GM12878 (cell line): ENCODE results near the gene SOWAHB. TPM values are rescaled to one million over a fixed set of nuclear protein-coding genes. Genes with fewer than 3 reads are reported as not detected.

Source experiments
- BHLHE40 ChIP-seq, 2 experiments: fragments of 450-650 bp in 1 of 2; IDR thresholded peaks; 2 replicates each; pipeline ENCODE4 v1.6.1; 2011 to 2017; ENCODE audit warnings: low read depth in 2 of 2, borderline replicate concordance in 1 of 2, improper control_type of control experiment in 1 of 2, low read length in 1 of 2, mild to moderate bottlenecking in 1 of 2
- BMI1 ChIP-seq: fragments of 450-650 bp; IDR thresholded peaks from 2 replicates; pipeline ENCODE4 v1.6.1; 2016; ENCODE audit warnings: mild to moderate bottlenecking, moderate library complexity, borderline replicate concordance
- FOXM1 ChIP-seq: IDR thresholded peaks from 2 replicates; pipeline ENCODE4 v1.6.1; 2012; ENCODE audit warnings: low read depth, mild to moderate bottlenecking, inconsistent platforms, low read length, moderate library complexity
- KAT2A ChIP-seq: conservative IDR thresholded peaks from 2 replicates; pipeline ENCODE4 v1.6.1; 2011; ENCODE audit warnings: low read depth, low read length; ENCODE audit not compliant: control insufficient read depth
- MEF2B ChIP-seq: fragments of 450-650 bp; IDR thresholded peaks from 2 replicates; pipeline ENCODE4 v1.6.1; 2018; ENCODE audit warnings: mild to moderate bottlenecking, moderate library complexity; ENCODE audit not compliant: partially characterized antibody, poor library complexity, severe bottlenecking
- NFYB ChIP-seq: IDR thresholded peaks from 2 replicates; pipeline ENCODE4 v1.6.1; 2011; ENCODE audit warnings: low read depth, mild to moderate bottlenecking, low read length, improper control_type of control experiment, moderate library complexity; ENCODE audit not compliant: insufficient read depth
- NR2C2 ChIP-seq: IDR thresholded peaks from 2 replicates; pipeline ENCODE4 v1.6.1; 2011; ENCODE audit warnings: borderline replicate concordance, low read depth; ENCODE audit not compliant: control insufficient read depth, insufficient read length
- RELA ChIP-seq: fragments of 450-650 bp; IDR thresholded peaks from 2 replicates; pipeline ENCODE4 v1.8.0; 2014; ENCODE audit warnings: borderline replicate concordance; ENCODE audit not compliant: partially characterized antibody
- SMAD5 ChIP-seq: IDR thresholded peaks from 2 replicates; pipeline ENCODE4 v1.6.1; 2016; ENCODE audit warnings: antibody characterized with exemption, low read depth
- ZBTB11 ChIP-seq: fragments of 450-650 bp; formaldehyde crosslinking; IDR thresholded peaks from 2 replicates; pipeline ENCODE4 v1.5.0; 2022; ENCODE audit warnings: mild to moderate bottlenecking, missing genetic modification characterization
- ZNF384 ChIP-seq: IDR thresholded peaks from 2 replicates; pipeline ENCODE4 v1.6.1; 2012; ENCODE audit warnings: low read depth, mild to moderate bottlenecking, low read length, improper control_type of control experiment, borderline replicate concordance
- polyA plus RNA-seq, 11 experiments: library from polyadenylated mRNA; depleted of rRNA in 4 of 11; unstranded in 6 of 11; stranded (reverse) in 5 of 11; fragments of >200 nt; fragmentation: Nextera tagmentation in 4 of 11; fragmentation: Illumina TruSeq in 1 of 11; extraction: Ambion mirVana in 4 of 11; extraction: Trizol in 1 of 11; gene quantifications; 1 replicate in 1 of 11; 2 replicates in 10 of 11; pipeline versions ENCODE4 v1.2.1 to v1.2.3, GENCODE V29; 2011 to 2016; ENCODE audit warnings: inconsistent platforms in 2 of 11, missing spikeins in 2 of 11, low read depth in 1 of 11
- total RNA-seq, 4 experiments: library from RNA; depleted of rRNA in 3 of 4; stranded (reverse); fragments of >200 nt in 3 of 4; fragmentation: Illumina TruSeq in 1 of 4; extraction: Trizol in 1 of 4; gene quantifications; 2 replicates each; pipeline versions ENCODE4 v1.2.1 to v1.2.3, GENCODE V29; 2013 to 2021
- TF ChIP-seq, protein P1 (sequence below): IDR thresholded peaks from 2 replicates; pipeline ENCODE4 v1.6.1; 2012; ENCODE audit warnings: low read depth, low read length, improper control_type of control experiment
- TF ChIP-seq, protein P2 (sequence below): fragments of 150-350 bp; IDR thresholded peaks from 2 replicates; pipeline ENCODE4 v1.6.1; 2016; ENCODE audit warnings: low read depth, low read length

SOWAHB gene
- total and polyA plus RNA-seq, 10 of the 15 experiments (the other 5 are each of a cell fraction or from before 2014, with no cell fraction given): 0.01 to 0.13 (median 0.05) TPM; not detected in 4

DNA sequence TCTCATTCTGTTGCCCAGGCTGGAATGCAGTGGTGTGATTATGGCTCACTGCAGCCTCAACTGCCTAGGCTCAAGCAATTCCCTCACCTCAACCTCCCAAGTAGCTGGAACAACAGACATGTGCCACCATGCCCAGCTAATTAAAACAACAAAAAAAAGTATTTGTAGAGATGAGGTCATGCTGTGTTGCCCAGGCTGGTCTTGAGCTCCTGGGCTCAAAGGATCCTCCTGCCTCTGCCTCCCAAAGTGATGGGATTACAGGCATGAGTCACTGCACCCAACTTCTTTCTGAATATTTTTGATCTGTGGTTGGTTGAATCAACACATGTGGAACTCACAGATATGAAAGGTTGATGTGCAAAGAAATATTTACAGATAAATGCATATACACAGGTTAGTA is 33.1 kb upstream of the SOWAHB start (continued):
- TF ChIP-seq KAT2A (no peak), NR2C2 (no peak), BMI1 (no peak), ZBTB11 (CRISPR knock-in tag) (no peak), NFYB (no peak), SMAD5 (no peak), ZNF384 (no peak), RELA (no peak), MEF2B (no peak), BHLHE40 (IDR thresholded peaks at IDR 0.05; ENCODE audit: borderline replicate concordance in 1 of 2, low read depth in 2 of 2, low read length in 1 of 2) (no peak), FOXM1 (no peak)
- TF ChIP-seq, protein P1, sequence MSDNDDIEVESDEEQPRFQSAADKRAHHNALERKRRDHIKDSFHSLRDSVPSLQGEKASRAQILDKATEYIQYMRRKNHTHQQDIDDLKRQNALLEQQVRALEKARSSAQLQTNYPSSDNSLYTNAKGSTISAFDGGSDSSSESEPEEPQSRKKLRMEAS: no peak
- TF ChIP-seq, protein P2, sequence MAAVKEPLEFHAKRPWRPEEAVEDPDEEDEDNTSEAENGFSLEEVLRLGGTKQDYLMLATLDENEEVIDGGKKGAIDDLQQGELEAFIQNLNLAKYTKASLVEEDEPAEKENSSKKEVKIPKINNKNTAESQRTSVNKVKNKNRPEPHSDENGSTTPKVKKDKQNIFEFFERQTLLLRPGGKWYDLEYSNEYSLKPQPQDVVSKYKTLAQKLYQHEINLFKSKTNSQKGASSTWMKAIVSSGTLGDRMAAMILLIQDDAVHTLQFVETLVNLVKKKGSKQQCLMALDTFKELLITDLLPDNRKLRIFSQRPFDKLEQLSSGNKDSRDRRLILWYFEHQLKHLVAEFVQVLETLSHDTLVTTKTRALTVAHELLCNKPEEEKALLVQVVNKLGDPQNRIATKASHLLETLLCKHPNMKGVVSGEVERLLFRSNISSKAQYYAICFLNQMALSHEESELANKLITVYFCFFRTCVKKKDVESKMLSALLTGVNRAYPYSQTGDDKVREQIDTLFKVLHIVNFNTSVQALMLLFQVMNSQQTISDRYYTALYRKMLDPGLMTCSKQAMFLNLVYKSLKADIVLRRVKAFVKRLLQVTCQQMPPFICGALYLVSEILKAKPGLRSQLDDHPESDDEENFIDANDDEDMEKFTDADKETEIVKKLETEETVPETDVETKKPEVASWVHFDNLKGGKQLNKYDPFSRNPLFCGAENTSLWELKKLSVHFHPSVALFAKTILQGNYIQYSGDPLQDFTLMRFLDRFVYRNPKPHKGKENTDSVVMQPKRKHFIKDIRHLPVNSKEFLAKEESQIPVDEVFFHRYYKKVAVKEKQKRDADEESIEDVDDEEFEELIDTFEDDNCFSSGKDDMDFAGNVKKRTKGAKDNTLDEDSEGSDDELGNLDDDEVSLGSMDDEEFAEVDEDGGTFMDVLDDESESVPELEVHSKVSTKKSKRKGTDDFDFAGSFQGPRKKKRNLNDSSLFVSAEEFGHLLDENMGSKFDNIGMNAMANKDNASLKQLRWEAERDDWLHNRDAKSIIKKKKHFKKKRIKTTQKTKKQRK: no peak
